Tibial nerve (tissue), 4 donors: ENCODE data around the gene DPEP2.

ENCODE experiments used
- EP300 ChIP-seq, 2 donors: sonication (generic); formaldehyde crosslinking; IDR thresholded peaks; one replicate each; pipeline ENCODE4 v1.6.1; 2017; ENCODE audit warnings: antibody characterized with exemption in 2 of 2, mild to moderate bottlenecking in 1 of 2
- POLR2A ChIP-seq, 2 donors: fragments of 450-650 bp; IDR thresholded peaks; one replicate each; pipeline ENCODE4 v1.6.1; 2017; ENCODE audit warnings: antibody characterized with exemption in 2 of 2, mild to moderate bottlenecking in 2 of 2, moderate library complexity in 2 of 2
- TF ChIP-seq, protein P1 (sequence below), 5 experiments: fragments of 200-600 bp in 3 of 5; fragments of 450-650 bp in 2 of 5; sonication (generic) in 3 of 5; IDR thresholded peaks; one replicate each; pipeline ENCODE4 v1.5.1; 2016 to 2019; ENCODE audit warnings: antibody characterized with exemption in 5 of 5, mild to moderate bottlenecking in 3 of 5, moderate library complexity in 2 of 5

DNA sequence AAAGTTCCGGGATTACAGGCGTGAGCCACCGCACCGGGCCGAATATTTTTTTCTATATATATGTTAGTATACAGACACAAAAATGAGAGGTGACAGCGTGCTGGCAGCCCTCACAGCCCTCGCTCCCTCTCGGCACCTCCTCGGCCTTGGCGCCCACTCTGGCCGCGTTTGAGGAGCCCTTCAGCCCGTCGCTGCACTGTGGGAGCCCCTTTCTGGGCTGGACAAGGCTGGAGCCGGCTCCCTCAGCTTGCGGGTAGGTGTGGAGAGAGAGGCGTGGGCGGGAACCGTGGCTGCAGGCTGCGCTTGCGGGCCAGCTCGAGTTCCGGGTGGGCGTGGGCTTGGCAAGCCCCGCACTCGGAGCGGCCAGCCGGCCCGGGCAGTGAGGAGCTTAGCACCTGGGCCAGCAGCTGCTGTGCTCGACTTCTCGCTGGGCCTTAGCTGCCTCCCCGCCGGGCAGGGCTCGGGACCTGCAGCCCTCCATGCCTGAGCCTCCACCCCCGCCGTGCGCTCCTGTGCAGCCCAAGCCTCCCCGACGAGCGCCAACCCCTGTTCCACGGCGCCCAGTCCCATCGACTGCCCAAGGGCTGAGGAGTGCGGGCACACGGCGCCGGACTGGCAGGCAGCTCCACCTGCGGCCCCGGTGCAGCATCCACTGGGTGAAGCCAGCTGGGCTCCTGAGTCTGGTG is 17.1 kb downstream of the DPEP2 start:
- TF ChIP-seq EP300 (IDR thresholded peaks at IDR 0.05): no peak
- TF ChIP-seq POLR2A (IDR thresholded peaks at IDR 0.05): no peak
- TF ChIP-seq, protein P1, sequence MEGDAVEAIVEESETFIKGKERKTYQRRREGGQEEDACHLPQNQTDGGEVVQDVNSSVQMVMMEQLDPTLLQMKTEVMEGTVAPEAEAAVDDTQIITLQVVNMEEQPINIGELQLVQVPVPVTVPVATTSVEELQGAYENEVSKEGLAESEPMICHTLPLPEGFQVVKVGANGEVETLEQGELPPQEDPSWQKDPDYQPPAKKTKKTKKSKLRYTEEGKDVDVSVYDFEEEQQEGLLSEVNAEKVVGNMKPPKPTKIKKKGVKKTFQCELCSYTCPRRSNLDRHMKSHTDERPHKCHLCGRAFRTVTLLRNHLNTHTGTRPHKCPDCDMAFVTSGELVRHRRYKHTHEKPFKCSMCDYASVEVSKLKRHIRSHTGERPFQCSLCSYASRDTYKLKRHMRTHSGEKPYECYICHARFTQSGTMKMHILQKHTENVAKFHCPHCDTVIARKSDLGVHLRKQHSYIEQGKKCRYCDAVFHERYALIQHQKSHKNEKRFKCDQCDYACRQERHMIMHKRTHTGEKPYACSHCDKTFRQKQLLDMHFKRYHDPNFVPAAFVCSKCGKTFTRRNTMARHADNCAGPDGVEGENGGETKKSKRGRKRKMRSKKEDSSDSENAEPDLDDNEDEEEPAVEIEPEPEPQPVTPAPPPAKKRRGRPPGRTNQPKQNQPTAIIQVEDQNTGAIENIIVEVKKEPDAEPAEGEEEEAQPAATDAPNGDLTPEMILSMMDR (IDR thresholded peaks at IDR 0.05): no peak
